ENCODE data around the gene PRPF31.

PRPF31 gene

GRCh38 chr19:54165222-54165621, 49.7 kb downstream of the PRPF31 start:
- DNase-seq = peak; percentile 17

GRCh38 chr19:54168174-54168917, 52.8 kb downstream of the PRPF31 start:
- peak; percentile 93 for DNase-seq

GRCh38 chr19:54169149-54169740, 53.7 kb downstream of the PRPF31 start:
- DNase-seq = peak; percentile 21

GRCh38 chr19:54171736-54172431, 56.3 kb downstream of the PRPF31 start:
- DNase-seq = peak; percentile 15

GRCh38 chr19:54172471-54173358, 57.2 kb downstream of the PRPF31 start, which contains the start of gene TMC4:
Gene TMC4 (minus strand): TSS chr19:54173160. CDS start chr19:54173117, 43 bp downstream.
- peak; percentile 29 for DNase-seq

GRCh38 chr19:54173359-54173699, 57.8 kb downstream of the PRPF31 start:
- DNase-seq = no peak

- DNase-seq = peak; percentile 21
Measured at GRCh38 chr19:54173951-54174834, 58.6 kb downstream of the PRPF31 start.

- DNase-seq = no peak
Measured at GRCh38 chr19:54178581-54179261, 63.2 kb downstream of the PRPF31 start.

- DNase-seq = no peak
Measured at GRCh38 chr19:54179262-54179852, 63.8 kb downstream of the PRPF31 start.

- peak; percentile 63 for DNase-seq
Measured at GRCh38 chr19:54179921-54180461, 64.4 kb downstream of the PRPF31 start.

GRCh38 chr19:54180691-54181091, 65.1 kb downstream of the PRPF31 start:
- DNase-seq = no peak
